ENCODE measurements around the gene CDC42EP1.

- TF ChIP-seq POLR2A (IDR thresholded peaks at IDR 0.05; ENCODE audit: low read length) (no peak), GATA1 (IDR thresholded peaks at IDR 0.05; ENCODE audit: low read depth, low read length) (no peak)
Observed at GRCh38 chr22:37610480-37611129, 50.3 kb downstream of the CDC42EP1 start.

Measured in erythroblast (primary cell).